ENCODE data around the gene BTBD6. TPM values are rescaled to one million over a fixed set of nuclear protein-coding genes. Genes with fewer than 3 reads are reported as not detected.
A peak's percentile ranks its signal among the peaks of the same experiment; 100 is the strongest.
"Not testable (repeated sequence)": the region's sequence is repeated elsewhere in the genome, so short reads cannot be mapped to it uniquely, and the experiment has no call there.

The BTBD6 gene
- total RNA-seq, 1 donor from 2014 or later, result 34.4 TPM

DNA sequence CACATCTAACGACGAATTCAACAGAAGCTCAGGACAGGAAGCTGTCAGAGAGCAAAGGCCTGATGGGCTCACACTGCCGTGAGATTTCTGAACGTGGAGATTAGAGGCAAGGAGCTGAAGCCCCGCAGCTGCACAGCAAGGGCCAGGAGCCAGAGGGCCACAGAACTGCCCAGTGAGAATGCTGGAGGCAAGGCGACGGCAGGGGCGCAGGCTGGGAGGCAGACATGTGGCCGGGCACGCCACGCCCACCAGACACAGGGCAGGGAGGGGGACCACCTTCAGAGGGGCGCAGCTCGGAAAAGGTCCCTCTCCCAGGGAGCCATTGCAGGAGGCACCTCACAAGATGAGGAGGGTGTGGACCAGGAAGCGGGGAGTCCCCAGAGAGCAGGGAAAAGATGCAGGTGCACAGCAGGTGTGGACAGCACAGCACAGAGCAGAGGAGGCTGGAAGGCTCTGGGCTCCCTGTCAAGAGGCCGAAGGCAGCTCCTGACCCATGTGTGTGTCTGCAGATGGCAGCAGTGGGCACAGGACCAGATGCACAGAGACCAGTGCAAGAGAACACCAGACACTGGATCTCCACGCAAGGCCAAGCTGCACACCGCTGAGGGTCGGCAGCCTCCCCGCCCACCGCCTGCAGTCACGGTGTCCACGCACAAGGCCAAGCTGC, 23.0 kb downstream of the BTBD6 start:
- no peak for ATAC-seq

DNA sequence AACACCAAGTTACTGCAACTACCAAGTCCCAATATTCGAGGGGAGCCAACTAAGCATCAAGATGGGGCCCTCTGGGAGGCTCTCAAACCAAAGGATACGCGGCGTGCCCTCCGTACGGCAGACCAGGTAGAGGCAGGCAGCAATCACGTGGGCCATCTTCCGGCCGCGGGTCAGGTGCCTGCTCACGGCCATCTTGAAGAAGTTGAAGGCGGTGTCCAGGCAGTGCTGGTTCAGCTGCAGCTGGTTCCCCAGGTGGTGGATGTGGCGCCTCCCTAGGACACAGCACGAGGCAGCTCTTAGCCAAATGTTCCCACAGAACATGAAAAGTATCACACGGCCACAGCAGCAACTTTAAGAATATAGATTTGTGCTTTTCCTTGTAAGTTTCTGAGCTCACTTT, 24.3 kb downstream of the BTBD6 start:
- peak; percentile 47 for ATAC-seq

DNA sequence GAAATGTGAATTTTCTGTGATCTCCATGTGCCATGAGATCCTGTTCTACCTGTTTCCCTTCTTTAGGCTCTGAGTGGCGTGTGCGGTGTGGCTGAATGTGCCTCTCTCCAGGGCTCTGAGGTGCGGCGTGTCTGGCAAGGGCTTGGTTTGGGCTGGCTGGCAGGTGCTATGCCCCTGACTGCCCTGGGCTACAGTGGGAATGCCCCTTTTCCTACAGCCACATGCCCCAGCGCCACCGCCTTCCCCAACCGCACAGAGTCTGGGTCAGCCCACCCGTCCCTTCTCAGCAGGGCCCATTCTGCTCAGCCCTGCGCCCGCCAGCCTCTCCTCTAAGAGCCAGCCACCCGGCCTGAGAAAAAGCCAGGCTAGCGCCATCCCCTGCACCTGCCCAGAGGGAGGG, 24.7 kb downstream of the BTBD6 start:
- ATAC-seq, result peak; percentile 96

DNA sequence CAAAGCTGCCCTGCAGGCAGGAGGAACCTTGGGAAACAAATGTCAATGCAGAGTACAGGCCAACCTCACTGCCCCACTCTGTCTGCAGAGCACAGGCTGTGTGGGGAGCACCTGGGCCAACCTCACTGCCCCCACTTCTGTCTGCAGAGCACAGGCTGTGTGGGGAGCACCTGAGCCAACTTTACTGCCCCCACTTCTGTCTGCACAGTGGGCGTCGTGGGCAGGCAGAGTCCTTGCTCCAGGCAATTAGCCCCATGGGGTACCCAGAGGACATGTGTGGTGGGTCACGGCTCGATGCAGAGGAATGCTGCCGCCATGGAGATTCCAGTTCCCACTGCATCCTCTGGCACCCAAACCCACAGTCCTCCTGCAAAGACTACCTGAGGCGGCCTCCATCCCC, 26.3 kb downstream of the BTBD6 start:
- no peak for ATAC-seq

DNA sequence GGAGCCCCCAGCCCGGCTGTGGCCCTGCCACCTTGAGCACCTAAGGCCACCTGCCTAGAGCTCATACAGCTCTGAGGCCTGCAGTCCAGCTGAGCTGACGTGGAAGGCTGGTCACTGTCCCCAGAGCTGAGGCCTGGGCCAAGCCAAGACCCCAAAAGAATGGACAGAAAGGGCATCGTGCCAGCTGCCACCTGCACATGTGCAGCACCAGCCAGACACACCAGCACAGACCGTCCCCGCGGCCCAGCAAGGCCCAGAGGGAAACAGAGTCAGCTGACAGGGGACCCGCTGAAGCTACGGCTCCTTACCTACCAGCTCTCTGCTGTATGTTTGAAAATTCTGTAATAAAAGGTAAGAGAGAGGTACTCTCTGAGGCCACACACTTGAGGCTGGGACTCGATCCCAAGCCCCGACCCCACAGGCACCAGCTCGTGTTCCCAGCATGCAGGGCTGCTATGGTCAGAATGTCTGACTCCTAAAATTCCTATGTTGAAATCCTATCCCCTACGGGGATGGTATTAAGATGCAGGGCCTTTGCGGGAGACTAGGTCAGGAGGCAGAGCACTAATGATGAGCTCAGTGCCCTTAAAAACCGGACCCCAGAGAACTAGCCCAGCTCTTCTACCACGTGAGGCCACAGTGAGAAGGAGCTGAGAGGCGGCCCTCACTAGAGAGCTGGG, 27.1 kb downstream of the BTBD6 start:
- no peak for ATAC-seq

DNA sequence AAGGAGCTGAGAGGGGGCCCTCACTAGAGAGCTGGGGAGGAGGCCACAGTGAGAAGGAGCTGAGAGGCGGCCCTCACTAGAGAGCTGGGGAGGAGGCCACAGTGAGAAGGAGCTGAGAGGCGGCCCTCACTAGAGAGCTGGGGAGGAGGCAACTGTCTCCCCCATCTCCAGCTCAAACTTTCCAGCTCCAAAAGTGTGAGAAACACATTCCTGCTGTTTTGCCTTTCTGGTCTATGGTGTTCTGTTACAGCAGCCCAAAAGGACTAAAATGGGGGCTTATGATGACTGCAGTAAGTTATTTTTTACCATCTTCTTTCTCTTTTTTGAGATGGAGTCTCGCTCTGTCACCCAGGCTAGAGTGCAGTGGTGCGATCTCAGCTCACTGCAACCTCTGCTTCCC, 29.1 kb downstream of the BTBD6 start:
- ATAC-seq, result not testable (repeated sequence)

DNA sequence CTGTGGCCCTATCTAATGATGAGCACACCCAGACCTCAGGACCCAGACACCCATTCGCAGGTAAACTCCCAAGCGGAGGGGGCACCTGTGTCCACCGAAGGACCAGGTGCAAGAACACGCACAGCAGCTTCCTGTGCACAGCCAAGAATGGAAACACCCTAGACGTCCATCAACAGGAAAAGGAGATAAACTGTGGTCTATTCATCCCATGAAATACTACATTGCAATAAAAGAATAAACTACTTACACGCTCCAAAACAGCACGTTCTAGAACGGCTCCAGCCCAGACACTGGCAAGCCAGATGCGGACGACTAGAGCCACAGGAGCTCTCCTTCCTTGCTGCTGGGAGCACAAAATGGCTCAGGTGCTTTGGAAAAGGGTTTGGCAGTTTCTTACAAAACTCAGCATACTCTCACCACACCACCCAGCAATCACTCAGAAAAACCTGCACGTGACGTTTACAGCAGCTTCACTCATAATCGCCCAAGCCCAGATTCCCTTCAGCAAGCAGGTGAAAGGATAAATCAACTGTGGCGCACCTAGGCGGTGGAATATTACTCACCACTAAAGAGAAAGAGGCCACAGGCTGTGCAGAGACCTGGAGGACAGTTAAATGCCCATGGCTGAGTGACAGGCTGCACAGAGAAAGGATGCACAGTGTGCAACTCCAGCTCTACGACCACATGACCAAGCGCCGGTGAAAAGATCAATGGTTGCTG, 31.5 kb downstream of the BTBD6 start:
- no peak for ATAC-seq

DNA sequence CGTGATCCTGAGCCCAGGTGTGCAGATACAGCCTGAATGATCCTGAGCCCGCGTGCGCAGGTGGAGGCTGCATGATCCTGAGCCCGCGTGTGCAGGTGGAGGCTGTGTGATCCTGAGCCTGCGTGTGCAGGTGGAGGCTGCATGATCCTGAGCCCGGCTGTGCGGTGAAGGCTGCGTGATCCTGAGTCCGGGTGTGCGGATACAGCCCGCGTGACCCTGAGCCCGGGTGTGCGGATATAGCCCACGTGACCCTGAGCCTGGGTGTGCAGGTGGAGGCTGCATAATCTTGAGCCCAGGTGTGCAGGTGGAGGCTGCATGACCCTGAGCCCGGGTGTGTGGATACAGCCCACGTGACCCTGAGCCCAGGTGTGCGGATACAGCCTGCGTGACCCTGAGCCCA, 32.2 kb downstream of the BTBD6 start:
- peak; percentile 18 for ATAC-seq

DNA sequence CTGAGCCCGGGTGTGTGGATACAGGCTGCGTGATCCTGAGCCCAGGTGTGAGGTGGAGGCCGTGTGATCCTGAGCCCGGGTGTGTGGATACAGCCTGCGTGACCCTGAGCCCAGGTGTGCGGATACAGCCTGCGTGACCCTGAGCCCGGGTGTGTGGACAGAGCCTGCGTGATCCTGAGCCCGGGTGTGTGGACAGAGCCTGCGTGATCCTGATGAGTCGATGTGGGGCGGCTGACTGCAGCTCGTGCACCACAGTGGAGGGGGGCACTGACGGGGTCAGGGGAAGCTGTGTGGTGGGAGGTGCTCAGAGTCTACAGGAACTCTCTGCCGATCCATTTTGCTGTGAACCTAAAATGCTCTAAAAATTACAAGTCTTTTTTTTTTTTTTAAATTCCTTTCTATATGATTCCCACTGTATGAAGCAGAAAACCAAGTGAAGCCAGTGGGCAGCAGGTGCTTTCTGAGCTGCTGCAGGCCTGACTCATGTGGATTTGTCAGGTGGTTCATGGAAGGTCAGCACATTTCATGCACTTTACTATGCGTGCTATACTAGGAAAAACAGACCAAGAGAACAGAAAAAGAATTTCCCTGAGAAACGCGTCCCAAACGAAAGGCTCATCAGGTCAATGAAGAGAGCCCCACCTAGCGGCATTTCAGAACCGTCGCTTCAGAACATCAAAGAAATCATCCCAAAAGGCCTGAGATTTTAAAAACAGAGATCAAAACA, 33.2 kb downstream of the BTBD6 start:
- peak; percentile 27 for ATAC-seq

DNA sequence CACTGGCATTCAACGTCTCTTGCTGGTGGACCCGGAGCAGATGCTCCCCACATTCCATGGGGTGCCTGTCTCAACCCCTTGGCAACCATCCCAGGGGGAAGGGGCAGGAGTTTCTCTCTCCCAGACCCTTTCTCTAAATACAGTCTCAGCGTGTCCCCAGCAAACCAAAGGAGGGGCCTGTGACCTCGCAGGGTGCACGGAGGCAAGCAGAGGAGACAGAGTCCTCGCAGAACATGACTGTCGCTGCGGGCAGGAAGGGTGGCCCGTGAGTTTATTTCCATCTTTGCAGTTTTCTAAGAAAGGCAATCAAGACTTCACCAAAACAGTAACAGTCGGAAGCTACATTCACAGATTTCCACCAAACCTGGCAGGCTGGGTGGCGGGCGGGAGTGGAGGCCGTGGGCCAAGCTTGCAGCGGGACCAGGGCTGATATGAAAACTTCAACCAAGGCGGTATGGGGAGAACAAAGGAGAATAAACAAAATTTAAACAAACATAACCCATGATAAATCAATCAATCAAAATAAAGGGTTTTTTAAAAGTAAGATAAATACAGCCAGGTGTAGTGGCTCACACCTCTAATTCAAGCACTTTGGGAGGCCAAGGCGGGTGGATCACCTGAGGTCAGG, 33.9 kb downstream of the BTBD6 start:
- no peak for ATAC-seq

DNA sequence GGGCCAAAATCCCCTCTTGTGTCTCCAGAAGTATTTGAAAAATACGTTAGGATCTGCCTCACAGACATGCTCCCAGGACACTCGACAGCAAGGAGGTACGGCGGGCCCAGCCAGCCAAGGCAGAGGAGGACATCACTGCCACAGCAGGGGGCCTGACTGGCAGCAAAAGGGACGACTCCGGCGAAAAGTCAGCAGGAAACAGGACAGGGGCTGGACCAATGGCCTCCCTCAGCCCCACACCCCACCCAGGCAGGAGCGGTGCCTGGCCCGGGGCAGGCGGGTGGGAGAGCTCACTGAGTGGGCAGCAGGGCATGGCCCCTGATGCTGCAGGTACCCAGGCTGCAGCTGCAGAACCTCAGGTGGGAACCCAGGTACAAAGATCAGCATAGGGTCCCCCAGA, 34.7 kb downstream of the BTBD6 start:
- ATAC-seq, result no peak

DNA sequence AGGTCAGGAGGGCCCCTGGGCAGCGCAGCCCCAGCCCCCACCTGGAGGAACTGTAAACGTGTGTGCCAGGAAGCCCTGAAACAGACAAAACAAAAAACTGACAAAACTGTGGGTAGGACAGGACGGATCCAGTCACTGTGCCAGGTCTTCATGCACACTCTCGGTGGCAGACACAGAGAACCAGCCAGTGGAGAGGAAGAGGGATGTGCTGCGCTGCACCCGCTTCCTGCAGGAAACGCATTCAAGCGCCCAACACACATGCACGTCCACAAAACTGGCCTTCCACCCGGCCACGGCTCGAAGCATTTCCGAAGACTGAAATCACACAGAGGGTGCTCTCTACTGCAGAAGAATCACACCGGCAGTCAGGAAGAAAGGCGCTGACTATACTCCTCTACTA, 35.6 kb downstream of the BTBD6 start:
- ATAC-seq, result no peak

DNA sequence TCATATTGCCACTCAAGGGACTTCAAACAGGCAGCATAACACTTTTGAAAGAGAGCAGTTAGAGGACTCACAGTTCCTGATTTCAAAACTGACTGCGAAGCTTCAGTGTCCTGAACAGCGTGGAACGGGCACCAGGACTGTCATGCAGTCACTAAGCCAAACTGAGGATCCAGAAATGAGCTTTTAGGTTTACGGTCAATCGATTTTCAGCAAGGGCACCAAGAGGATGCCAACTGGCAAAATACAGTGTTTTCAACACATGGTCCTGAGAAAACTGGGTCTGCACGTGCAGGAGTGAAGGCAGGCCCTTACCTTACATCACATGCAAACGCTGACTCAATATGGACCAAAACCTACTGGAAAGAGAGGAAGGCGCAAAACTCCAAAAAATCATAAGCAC, 36.8 kb downstream of the BTBD6 start:
- no peak for ATAC-seq

DNA sequence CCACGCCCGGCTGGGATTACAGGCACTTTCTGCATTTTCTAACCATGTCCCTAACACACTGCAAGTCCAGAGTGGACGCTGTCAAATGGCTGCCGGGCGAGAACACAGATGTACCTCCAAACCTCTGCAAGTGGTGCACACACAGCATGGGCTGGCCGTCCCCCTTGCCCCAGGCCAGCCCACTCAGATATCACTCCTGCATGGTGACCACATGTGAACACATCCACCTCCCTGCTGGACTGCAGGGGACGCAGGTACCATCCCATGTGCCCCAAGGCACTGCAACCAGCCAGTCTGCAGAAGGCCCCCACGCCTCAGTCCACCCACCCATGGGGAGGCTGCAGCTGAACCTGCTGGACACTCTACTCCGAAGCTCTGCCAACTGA, 38.4 kb downstream of the BTBD6 start:
- ATAC-seq, result peak; percentile 23

DNA sequence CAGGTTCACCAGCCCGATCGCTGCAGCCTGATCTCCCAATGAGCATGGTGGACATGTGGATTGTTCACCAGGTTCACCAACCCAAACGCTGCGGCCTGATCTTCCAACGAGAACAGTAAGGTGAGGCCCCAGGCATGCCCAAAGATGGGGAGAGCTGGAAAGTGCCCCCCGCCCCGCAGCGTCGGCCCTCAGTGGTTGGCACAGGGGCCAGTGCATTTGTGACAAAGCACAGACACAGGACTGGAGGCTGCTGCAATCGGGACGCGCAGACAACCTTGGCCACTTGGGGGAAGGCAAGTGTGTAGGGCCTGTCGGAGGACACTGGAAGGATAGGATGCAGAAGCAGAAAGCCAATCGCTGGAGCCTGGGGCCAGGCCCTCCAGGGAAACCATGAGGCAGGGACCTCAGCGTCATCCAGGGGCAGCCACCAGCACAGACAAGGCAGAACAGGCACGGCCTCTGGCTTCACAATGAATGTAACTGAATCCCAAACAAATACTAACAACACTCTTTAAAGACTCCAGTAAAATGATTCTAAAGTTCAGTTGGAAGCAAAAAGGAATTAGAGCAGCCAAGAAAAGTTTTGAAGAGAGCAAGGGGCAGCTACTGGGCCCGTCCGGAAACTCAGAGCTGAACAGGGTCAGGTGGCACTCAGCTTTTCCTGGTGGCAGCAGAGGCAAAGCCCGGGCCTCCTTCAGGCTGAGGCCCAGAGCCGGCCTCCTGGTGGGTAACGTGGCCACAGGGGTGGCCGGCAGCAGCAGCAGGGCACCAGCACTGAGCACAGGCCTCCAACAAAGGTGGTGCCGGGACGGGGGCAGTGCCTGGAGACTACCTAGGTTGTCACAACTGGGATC, 39.1 kb downstream of the BTBD6 start:
- ATAC-seq, result no peak

DNA sequence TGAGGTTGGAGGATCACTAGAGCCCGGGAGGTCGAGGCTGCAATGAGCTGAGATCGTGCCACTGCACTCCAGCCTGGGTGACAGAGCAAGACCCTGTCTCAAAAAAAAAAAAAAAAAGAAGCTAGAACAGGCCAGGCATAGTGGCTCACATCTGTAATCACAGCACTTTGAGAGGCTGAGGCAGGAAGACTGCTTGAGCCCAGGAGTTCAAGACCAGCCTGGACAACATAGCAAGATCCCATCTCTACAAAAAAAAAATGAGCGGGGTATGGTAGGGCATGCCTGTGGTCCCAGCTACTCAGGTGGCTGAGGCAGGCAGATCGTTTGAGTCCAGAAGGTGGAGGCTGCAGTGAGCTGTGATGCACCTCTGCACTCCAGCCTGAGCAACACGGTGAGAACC, 40.6 kb downstream of the BTBD6 start:
- not testable (repeated sequence) for ATAC-seq

DNA sequence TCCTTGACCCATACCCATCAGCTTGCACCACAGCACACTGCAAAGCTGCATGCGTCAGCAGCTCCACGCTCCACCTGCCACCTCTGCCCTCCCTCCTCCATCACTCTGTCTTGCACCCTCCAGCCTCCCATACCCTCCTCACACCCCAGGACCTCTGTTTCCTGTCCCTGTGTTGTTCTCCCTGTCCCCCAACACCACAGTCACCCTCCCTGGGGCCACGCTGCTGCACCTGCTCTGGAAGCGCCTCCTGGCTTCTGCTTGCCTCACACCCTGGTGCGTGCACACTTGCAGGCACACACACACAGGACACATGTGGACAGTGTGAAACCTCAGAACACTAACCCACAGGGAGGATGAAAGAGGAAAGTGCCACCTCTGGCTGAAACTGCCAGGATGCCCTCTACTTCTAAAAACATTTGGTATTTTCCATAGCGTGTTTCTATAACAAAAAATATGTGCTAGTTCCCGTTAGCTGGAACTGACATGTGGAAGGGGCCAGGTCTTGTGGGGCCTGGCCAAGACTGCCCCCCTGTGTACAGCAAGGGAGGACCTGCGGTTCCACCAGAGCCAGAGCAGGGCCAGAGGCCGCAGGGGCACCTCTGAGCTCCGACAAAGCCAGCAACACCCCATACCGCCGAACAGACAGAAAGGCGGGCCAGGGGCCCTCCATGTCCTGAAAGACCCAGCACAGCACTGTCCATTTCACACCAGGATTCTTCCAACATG, 42.5 kb downstream of the BTBD6 start:
- ATAC-seq, result no peak

DNA sequence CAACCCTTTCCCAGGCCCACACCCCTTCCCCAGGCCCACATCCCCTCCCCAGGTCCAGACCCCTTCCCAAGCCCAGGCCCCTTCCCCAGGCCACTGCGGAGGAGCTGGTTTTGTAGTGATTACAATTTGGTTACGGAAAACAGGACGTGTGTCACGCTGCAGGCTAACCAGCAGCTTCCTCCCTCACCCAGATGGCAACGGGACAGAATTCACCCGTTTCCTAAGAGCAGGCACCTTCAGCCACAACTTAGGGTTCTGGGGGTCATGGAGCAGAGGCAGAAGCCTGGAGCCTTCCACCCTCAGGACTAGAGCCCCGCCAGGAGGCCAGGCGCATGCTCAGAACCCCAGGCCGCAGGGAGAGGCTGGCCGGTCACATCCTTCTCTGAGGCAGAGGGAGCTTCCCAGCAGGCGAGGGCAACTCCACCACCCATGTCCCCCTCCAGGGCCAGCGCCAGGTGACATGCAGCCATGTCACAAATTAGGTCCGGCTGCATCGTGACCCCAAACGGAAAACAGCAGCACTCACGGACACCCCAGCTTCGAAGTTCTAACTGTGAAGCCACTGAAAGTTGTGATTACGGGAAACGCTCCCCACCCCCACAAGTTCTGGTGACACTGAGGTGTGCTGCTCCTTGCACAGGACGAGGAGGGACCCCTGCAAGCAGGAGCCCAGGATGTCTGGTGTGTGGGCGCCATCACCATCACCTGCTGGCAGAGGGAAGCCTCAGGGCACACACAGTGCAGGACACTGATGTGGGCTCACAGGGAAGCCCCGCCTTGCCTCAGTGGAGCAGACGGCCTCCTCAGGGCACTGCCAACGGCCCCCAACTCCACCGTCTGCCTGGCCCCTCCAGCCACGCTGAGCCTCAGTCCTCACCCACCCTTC, 44.7 kb downstream of the BTBD6 start:
- ATAC-seq, result peak; percentile 19

DNA sequence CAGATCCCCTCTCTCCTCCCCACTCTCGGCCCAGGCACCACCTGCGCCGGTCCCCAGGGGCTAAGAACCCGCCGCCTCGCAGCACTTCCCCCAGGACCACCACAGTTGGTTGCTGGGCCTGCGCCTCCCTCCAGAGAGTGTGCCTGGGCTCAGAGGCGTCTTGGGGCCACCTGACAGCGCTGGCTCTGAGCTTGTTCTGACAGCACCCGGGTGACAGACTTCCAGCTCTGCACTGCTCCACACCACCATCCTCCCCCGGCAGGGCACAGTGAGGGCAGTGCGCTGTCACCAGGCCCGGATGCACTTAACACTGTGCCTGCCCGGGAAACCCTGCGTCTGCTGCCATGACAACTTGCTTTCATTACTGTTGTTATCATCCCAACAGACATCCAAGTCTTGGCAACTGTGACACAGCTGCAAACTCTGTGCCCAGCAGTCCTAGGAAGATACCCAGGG, 45.8 kb downstream of the BTBD6 start:
- ATAC-seq, result peak; percentile 48

DNA sequence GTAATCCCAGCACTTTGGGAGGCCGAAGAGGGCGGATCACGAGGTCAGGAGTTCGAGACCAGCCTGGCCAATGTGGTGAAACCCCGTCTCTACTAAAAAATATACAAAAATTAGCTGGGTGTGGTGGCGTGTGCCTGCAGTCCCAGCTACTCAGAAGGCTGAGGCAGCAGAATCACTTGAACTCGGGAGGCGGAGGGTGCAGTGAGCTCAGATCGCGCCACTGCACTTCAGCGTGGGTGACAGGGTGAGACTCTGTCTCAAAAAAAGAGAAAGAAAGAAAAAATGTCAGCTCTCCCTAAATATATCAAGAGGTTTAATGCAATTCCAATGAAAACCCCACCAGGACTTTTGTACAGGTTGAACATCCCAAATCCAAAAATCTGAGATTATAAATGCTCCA, 49.0 kb downstream of the BTBD6 start:
- not testable (repeated sequence) for ATAC-seq

Measured in esophagus mucosa (tissue), 1 donor.